Adrenal gland (tissue), 5 donors: Measurements from ENCODE around the gene TPP1.
A peak's percentile ranks its signal among the peaks of the same experiment; 100 is the strongest.

Source experiments
- CTCF ChIP-seq, 6 experiments: fragments of 450-650 bp in 4 of 6; fragments of 200-600 bp in 2 of 6; sonication (generic) in 1 of 6; IDR thresholded peaks; 1 replicate in 5 of 6; 2 replicates in 1 of 6; pipeline versions ENCODE4 v1.5.1 to v1.8.0; 2016 to 2021; ENCODE audit warnings: antibody characterized with exemption in 6 of 6, mild to moderate bottlenecking in 2 of 6, moderate library complexity in 1 of 6
- POLR2A ChIP-seq, 2 donors: fragments of 450-650 bp; IDR thresholded peaks; one replicate each; pipeline ENCODE4 v1.6.1; 2017; ENCODE audit warnings: antibody characterized with exemption in 2 of 2, mild to moderate bottlenecking in 2 of 2, moderate library complexity in 1 of 2
- donor health status: DM: no; HTN: no; CAD: no.

GRCh38 chr11:6618117-6619003 is 862 bp downstream of the TPP1 start:
- TF ChIP-seq CTCF (IDR thresholded peaks at IDR 0.05) (no peak), POLR2A (IDR thresholded peaks at IDR 0.05) (peak in 1 of 2 donors; percentile 83)
